GM12878 (cell line): Measurements from ENCODE around the gene A4GNT. TPM values are rescaled to one million over a fixed set of nuclear protein-coding genes. Genes with fewer than 3 reads are reported as not detected.

Source experiments
- ATAC-seq: fragments of 200-7000 bp; cut with Tn5 transposase; 3 replicates; pipeline ENCODE4 v1.9.1; 2020; ENCODE audit warnings: mild to moderate bottlenecking, moderate library complexity
- BruUV-seq: library from RNA; stranded (reverse); fragments of 400-500 nt; replicated peaks from 2 replicates; lab custom pipeline; 2021; lab: Mats Ljungman, UMichigan
- CTCF ChIA-PET: fragments of 300-600 bp; sonication (Branson Sonifier 250); formaldehyde crosslinking; extraction: SDS; loops from one replicate; lab custom pipeline; 2021; ENCODE audit warnings: inconsistent platforms; lab: Yijun Ruan, JAX
- POLR2A ChIA-PET: fragments of 350-600 bp; formaldehyde crosslinking; extraction: SDS; loops from one replicate; lab custom pipeline; 2021; ENCODE audit warnings: inconsistent platforms; lab: Charles Lee
- RAD21 ChIA-PET: fragments of 300-600 bp; sonication (Branson Sonifier 250); formaldehyde crosslinking; loops from one replicate; lab custom pipeline; 2023; ENCODE audit warnings: antibody characterized with exemption; ENCODE audit not compliant: unreplicated experiment; lab: Charles Lee
- SMC1A ChIA-PET: fragments of 300-600 bp; sonication (Branson Sonifier 250); formaldehyde crosslinking; loops from one replicate; lab custom pipeline; 2023; ENCODE audit not compliant: unreplicated experiment, uncharacterized antibody; lab: Charles Lee
- DNase-seq: peaks from one replicate; pipeline ENCODE4 v3.0.0-alpha.2; 2011; ENCODE audit warnings: low read depth, low spot score
- FAIRE-seq: peaks from 3 replicates; lab custom pipeline; 2011; peaks lifted over from hg19 to GRCh38; lab: Jason Lieb, UNC
- H2AFZ ChIP-seq: 2 replicates; pipeline ENCODE4 v1.6.0; 2011; ENCODE audit warnings: low read depth, low read length, control low read depth; ENCODE audit not compliant: control insufficient read depth
- H3K27ac ChIP-seq: 2 replicates; pipeline ENCODE4 v1.5.1; 2011; ENCODE audit warnings: control low read depth; ENCODE audit not compliant: control insufficient read depth, insufficient read depth
- H3K27me3 ChIP-seq, 2 experiments: replicated peaks in 1 of 2; 2 replicates each; pipeline versions ENCODE4 v1.6.0 to v1.6.1; 2011; ENCODE audit warnings: low read length in 1 of 2; ENCODE audit not compliant: control insufficient read depth in 2 of 2, insufficient read depth in 2 of 2
- H3K36me3 ChIP-seq, 2 experiments: 2 replicates each; pipeline ENCODE4 v1.5.1; 2011; ENCODE audit warnings: low read length in 1 of 2; ENCODE audit not compliant: control insufficient read depth in 2 of 2, insufficient read depth in 2 of 2
- H3K4me1 ChIP-seq: 2 replicates; pipeline ENCODE4 v1.6.1; 2011; ENCODE audit warnings: mild to moderate bottlenecking, low read length, moderate library complexity, mixed read lengths; ENCODE audit not compliant: control insufficient read depth, insufficient read depth
- H3K4me2 ChIP-seq: 2 replicates; pipeline ENCODE4 v1.6.0; 2011; ENCODE audit warnings: control low read depth; ENCODE audit not compliant: control insufficient read depth, insufficient read depth
- H3K4me3 ChIP-seq: fragments of 200-600 bp; sonication (generic); 2 replicates; pipeline ENCODE4 v1.5.1; 2016
- H3K79me2 ChIP-seq: 2 replicates; pipeline ENCODE4 v1.6.0; 2011; ENCODE audit warnings: low read length; ENCODE audit not compliant: control insufficient read depth, insufficient read depth
- H3K9ac ChIP-seq: 2 replicates; pipeline ENCODE4 v1.8.0; 2011; ENCODE audit warnings: low read length, control low read depth, mixed read lengths; ENCODE audit not compliant: control insufficient read depth, insufficient read depth
- H3K9me3 ChIP-seq: replicated peaks from 3 replicates; pipeline ENCODE4 v1.5.1; 2011; ENCODE audit warnings: mild to moderate bottlenecking, low read length; ENCODE audit not compliant: control insufficient read depth, insufficient read depth
- H4K20me1 ChIP-seq: 2 replicates; pipeline ENCODE4 v1.6.0; 2011; ENCODE audit not compliant: control insufficient read depth, insufficient read depth
- CREB1 ChIP-seq: IDR thresholded peaks from 2 replicates; pipeline ENCODE4 v1.6.1; 2012; ENCODE audit warnings: low read depth, mild to moderate bottlenecking, inconsistent platforms
- HSF1 ChIP-seq: fragments of 150-350 bp; IDR thresholded peaks from 2 replicates; pipeline ENCODE4 v1.6.1; 2014; ENCODE audit warnings: mild to moderate bottlenecking, low read depth, low read length
- IKZF1 ChIP-seq: fragments of 450-650 bp; conservative IDR thresholded peaks from 2 replicates; pipeline ENCODE4 v1.6.1; 2017; ENCODE audit warnings: antibody characterized with exemption, mild to moderate bottlenecking
- MTA3 ChIP-seq: IDR thresholded peaks from 2 replicates; pipeline ENCODE4 v1.6.1; 2012; ENCODE audit warnings: low read length, inconsistent platforms, borderline replicate concordance
- MXI1 ChIP-seq: fragments of 150-350 bp; IDR thresholded peaks from 2 replicates; pipeline ENCODE4 v1.6.1; 2011; ENCODE audit warnings: low read depth, mild to moderate bottlenecking, inconsistent platforms, low read length, improper control_type of control experiment
- NFIC ChIP-seq: IDR thresholded peaks from 2 replicates; pipeline ENCODE4 v1.6.1; 2012; ENCODE audit warnings: low read depth, mild to moderate bottlenecking, inconsistent platforms, low read length, moderate library complexity
- TAF1 ChIP-seq: IDR thresholded peaks from 2 replicates; pipeline ENCODE4 v1.6.1; 2011; ENCODE audit warnings: mild to moderate bottlenecking, low read depth, low read length, borderline replicate concordance
- TCF7 ChIP-seq: IDR thresholded peaks from 2 replicates; pipeline ENCODE4 v1.6.1; 2014; ENCODE audit warnings: antibody characterized with exemption, borderline replicate concordance
- YBX1 ChIP-seq: fragments of 450-650 bp; IDR thresholded peaks from 2 replicates; pipeline ENCODE4 v1.6.1; 2016; ENCODE audit warnings: antibody characterized with exemption
- ZSCAN29 ChIP-seq: fragments of 450-650 bp; IDR thresholded peaks from 2 replicates; pipeline ENCODE4 v1.6.1; 2017; ENCODE audit warnings: mild to moderate bottlenecking, moderate library complexity
- WGBS: methylation state at CpG from one replicate; pipeline ENCODE4 v1.1.6; 2016; ENCODE audit warnings: low lambda C conversion rate; ENCODE audit not compliant: insufficient replicate concordance, insufficient coverage; ENCODE audit errors: missing lambda C conversion rate; 5-methylcytosine and 5-hydroxymethylcytosine counted together
- in situ Hi-C: fragments of 300-500 bp; cut with MboI; formaldehyde crosslinking; loops from 9 replicates; pipeline ENCODE4 v1.14.3; 2018; ENCODE audit warnings: mixed read lengths
- intact Hi-C: fragments of 100-400 bp; cut with micrococcal nuclease; formaldehyde crosslinking; loops from one replicate; pipeline ENCODE4 v1.14.2; 2022; ENCODE audit not compliant: unreplicated experiment
- polyA plus RNA-seq, 11 experiments: library from polyadenylated mRNA; depleted of rRNA in 4 of 11; unstranded in 6 of 11; stranded (reverse) in 5 of 11; fragments of >200 nt; fragmentation: Nextera tagmentation in 4 of 11; fragmentation: Illumina TruSeq in 1 of 11; extraction: Ambion mirVana in 4 of 11; extraction: Trizol in 1 of 11; gene quantifications; 1 replicate in 1 of 11; 2 replicates in 10 of 11; pipeline versions ENCODE4 v1.2.1 to v1.2.3, GENCODE V29; 2011 to 2016; ENCODE audit warnings: inconsistent platforms in 2 of 11, missing spikeins in 2 of 11, low read depth in 1 of 11
- total RNA-seq, 4 experiments: library from RNA; depleted of rRNA in 3 of 4; stranded (reverse); fragments of >200 nt in 3 of 4; fragmentation: Illumina TruSeq in 1 of 4; extraction: Trizol in 1 of 4; gene quantifications; 2 replicates each; pipeline versions ENCODE4 v1.2.1 to v1.2.3, GENCODE V29; 2013 to 2021
- TF ChIP-seq, protein P1 (sequence below): fragments of 150-350 bp; IDR thresholded peaks from 2 replicates; pipeline ENCODE4 v1.6.1; 2016; ENCODE audit warnings: low read depth, low read length
- TF ChIP-seq, protein P2 (sequence below): IDR thresholded peaks from 2 replicates; pipeline ENCODE4 v1.6.1; 2011; ENCODE audit warnings: low read depth, low read length, improper control_type of control experiment, borderline replicate concordance
- TF ChIP-seq, protein P3 (sequence below): IDR thresholded peaks from 2 replicates; pipeline ENCODE4 v1.6.1; 2011; ENCODE audit warnings: borderline replicate concordance, low read depth, mild to moderate bottlenecking, moderate library complexity, low read length; ENCODE audit not compliant: insufficient read depth, poor library complexity, severe bottlenecking

Gene A4GNT
- total and polyA plus RNA-seq, 10 of the 15 experiments (the other 5 are each of a cell fraction or from before 2014, with no cell fraction given), result not detected

DNA sequence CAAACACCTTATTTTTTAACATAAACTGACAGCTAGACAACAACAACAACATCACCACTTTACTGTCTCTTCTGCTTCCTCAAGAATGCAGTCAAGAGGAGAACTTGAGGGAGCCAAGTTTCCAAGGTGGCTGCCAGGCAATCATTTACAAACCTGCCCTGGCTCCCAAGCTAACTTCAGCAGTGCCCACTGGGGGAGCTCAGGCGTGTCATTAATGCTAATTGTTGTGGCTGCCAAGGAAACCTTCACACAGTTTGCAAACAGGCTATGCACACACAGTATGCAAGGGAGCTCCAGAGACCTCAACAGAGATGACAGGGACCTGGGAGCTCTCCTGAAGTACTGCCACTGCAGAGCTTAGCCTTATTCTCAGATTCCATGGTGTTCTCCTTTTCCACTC is 18.9 kb downstream of the A4GNT start (continued):
- TF ChIP-seq, protein P1, sequence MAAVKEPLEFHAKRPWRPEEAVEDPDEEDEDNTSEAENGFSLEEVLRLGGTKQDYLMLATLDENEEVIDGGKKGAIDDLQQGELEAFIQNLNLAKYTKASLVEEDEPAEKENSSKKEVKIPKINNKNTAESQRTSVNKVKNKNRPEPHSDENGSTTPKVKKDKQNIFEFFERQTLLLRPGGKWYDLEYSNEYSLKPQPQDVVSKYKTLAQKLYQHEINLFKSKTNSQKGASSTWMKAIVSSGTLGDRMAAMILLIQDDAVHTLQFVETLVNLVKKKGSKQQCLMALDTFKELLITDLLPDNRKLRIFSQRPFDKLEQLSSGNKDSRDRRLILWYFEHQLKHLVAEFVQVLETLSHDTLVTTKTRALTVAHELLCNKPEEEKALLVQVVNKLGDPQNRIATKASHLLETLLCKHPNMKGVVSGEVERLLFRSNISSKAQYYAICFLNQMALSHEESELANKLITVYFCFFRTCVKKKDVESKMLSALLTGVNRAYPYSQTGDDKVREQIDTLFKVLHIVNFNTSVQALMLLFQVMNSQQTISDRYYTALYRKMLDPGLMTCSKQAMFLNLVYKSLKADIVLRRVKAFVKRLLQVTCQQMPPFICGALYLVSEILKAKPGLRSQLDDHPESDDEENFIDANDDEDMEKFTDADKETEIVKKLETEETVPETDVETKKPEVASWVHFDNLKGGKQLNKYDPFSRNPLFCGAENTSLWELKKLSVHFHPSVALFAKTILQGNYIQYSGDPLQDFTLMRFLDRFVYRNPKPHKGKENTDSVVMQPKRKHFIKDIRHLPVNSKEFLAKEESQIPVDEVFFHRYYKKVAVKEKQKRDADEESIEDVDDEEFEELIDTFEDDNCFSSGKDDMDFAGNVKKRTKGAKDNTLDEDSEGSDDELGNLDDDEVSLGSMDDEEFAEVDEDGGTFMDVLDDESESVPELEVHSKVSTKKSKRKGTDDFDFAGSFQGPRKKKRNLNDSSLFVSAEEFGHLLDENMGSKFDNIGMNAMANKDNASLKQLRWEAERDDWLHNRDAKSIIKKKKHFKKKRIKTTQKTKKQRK, result no peak
- no peak for TF ChIP-seq ZSCAN29
- TF ChIP-seq TAF1, result no peak
- TF ChIP-seq, all 136 proteins: peak for 0

DNA sequence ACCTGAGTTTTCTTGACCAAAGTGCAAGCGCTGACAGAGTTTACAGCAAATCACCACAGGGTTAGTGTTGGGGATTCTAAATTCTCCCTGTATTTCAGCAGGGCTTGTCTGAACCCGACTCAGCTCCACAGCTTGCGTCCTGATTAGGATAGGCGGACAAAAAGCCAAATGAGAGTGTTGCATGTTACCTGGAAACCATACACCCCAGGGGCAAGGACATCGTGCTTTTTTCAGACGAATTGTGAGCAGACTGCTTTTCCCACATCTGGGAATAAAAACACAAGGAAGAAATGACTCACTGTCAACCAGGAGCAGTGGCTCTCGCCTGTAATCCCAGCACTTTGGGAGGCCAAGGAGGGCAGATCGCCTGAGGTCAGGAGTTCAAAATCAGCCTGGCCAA is 19.8 kb downstream of the A4GNT start:
- SMC1A ChIA-PET, result no interaction called here
- POLR2A ChIA-PET, result no interaction called here
- FAIRE-seq (no peak), DNase-seq (no peak), ATAC-seq (no peak)
- Histone ChIP-seq H3K27me3 (peaks cover 3 to 15% of the 10 kb centered on the region in 2 experiments), H3K9me3 (no peaks in the 10 kb centered on the region), H3K9ac (no peak overlapping the region), H3K79me2 (no peaks in the 10 kb centered on the region), H3K27ac (no peak overlapping the region), H3K4me1 (no peaks in the 10 kb centered on the region), H2AFZ (no peak overlapping the region), H4K20me1 (no peaks in the 10 kb centered on the region), H3K4me2 (no peak overlapping the region), H3K4me3 (no peak overlapping the region), H3K36me3 (no peaks in the 10 kb centered on the region)
- intact Hi-C loops, result no loop called here
- 47% methylated on average over 8 of the region's 8 CpGs for whole genome bisulfite sequencing
- no TSS peak for BruUV-seq
- RAD21 ChIA-PET, result no interaction called here
- in situ Hi-C loops, result no loop called here
- CTCF ChIA-PET, result no interaction called here
- TF ChIP-seq MXI1 (no peak), NFIC (no peak), MTA3 (no peak), CREB1 (no peak), TCF7 (no peak), HSF1 (no peak), IKZF1 (no peak), ZSCAN29 (no peak), YBX1 (no peak)
- TF ChIP-seq, protein P2, sequence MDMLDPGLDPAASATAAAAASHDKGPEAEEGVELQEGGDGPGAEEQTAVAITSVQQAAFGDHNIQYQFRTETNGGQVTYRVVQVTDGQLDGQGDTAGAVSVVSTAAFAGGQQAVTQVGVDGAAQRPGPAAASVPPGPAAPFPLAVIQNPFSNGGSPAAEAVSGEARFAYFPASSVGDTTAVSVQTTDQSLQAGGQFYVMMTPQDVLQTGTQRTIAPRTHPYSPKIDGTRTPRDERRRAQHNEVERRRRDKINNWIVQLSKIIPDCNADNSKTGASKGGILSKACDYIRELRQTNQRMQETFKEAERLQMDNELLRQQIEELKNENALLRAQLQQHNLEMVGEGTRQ, result no peak
- TF ChIP-seq, protein P3, sequence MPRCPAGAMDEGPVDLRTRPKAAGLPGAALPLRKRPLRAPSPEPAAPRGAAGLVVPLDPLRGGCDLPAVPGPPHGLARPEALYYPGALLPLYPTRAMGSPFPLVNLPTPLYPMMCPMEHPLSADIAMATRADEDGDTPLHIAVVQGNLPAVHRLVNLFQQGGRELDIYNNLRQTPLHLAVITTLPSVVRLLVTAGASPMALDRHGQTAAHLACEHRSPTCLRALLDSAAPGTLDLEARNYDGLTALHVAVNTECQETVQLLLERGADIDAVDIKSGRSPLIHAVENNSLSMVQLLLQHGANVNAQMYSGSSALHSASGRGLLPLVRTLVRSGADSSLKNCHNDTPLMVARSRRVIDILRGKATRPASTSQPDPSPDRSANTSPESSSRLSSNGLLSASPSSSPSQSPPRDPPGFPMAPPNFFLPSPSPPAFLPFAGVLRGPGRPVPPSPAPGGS, result no peak
